Measurements from ENCODE around the gene ZDHHC13. TPM values are rescaled to one million over a fixed set of nuclear protein-coding genes. Genes with fewer than 3 reads are reported as not detected.

The ZDHHC13 gene
- polyA plus RNA-seq, 1 donor (not counting 4 experiments of a cell fraction or from before 2014, with no cell fraction given), result 24.1 TPM

- Histone ChIP-seq H2AFZ (ENCODE audit: control insufficient read depth, low read length) (no peak overlapping the region), H3K36me3 (ENCODE audit: control insufficient read depth in 2 of 2, extremely low read depth in 1 of 2, insufficient read depth in 2 of 2, low read length in 2 of 2) (no peaks in the 10 kb centered on the region), H3K79me2 (ENCODE audit: control insufficient read depth, insufficient read depth, low read length) (no peaks in the 10 kb centered on the region), H3K27ac (ENCODE audit: control insufficient read depth, insufficient read depth, low read length) (no peak overlapping the region), H3K4me3 (ENCODE audit: control insufficient read depth in 2 of 3, extremely low read depth in 1 of 3, insufficient read depth in 2 of 3, low read depth in 1 of 3, low read length in 3 of 3) (no peak overlapping the region), H3K9me1 (ENCODE audit: control insufficient read depth, extremely low read depth, insufficient read depth, low read length) (no peaks in the 10 kb centered on the region), H3K4me1 (ENCODE audit: control insufficient read depth, extremely low read depth, insufficient read depth, low read length) (no peaks in the 10 kb centered on the region), H4K20me1 (ENCODE audit: control insufficient read depth, extremely low read depth, insufficient read depth, low read length) (no peaks in the 10 kb centered on the region), H3K9ac (ENCODE audit: control insufficient read depth, extremely low read depth, insufficient read depth, low read length) (no peak overlapping the region), H3K9me3 (ENCODE audit: control insufficient read depth, low read depth, low read length) (no peaks in the 10 kb centered on the region), H3K4me2 (ENCODE audit: control insufficient read depth, extremely low read depth, insufficient read depth, low read depth, low read length) (no peak overlapping the region), H3K27me3 (ENCODE audit: control insufficient read depth, extremely low read depth, insufficient read depth, low read length) (no peaks in the 10 kb centered on the region)
- DNase-seq (ENCODE audit: low read depth, low spot score), result no peak
- dilution Hi-C loops (cut with MboI; ENCODE audit: extremely low pct_ligation_motif_present, low sequenced_read_pairs), result no loop called here
- no peak for TF ChIP-seq EZH2 (IDR thresholded peaks at IDR 0.05; ENCODE audit: low read length)
- TF ChIP-seq, protein P1, sequence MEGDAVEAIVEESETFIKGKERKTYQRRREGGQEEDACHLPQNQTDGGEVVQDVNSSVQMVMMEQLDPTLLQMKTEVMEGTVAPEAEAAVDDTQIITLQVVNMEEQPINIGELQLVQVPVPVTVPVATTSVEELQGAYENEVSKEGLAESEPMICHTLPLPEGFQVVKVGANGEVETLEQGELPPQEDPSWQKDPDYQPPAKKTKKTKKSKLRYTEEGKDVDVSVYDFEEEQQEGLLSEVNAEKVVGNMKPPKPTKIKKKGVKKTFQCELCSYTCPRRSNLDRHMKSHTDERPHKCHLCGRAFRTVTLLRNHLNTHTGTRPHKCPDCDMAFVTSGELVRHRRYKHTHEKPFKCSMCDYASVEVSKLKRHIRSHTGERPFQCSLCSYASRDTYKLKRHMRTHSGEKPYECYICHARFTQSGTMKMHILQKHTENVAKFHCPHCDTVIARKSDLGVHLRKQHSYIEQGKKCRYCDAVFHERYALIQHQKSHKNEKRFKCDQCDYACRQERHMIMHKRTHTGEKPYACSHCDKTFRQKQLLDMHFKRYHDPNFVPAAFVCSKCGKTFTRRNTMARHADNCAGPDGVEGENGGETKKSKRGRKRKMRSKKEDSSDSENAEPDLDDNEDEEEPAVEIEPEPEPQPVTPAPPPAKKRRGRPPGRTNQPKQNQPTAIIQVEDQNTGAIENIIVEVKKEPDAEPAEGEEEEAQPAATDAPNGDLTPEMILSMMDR (optimal IDR thresholded peaks at IDR 0.05 in 1 of 3, IDR thresholded peaks at IDR 0.05 in 1 of 3, conservative IDR thresholded peaks at IDR 0.05 in 1 of 3; ENCODE audit: extremely low read depth in 1 of 3, insufficient read depth in 2 of 3, low read length in 3 of 3), result no peak
- FAIRE-seq, result no peak
Measured at GRCh38 chr11:19102521-19102900, 14.5 kb upstream of the ZDHHC13 start.

DNA sequence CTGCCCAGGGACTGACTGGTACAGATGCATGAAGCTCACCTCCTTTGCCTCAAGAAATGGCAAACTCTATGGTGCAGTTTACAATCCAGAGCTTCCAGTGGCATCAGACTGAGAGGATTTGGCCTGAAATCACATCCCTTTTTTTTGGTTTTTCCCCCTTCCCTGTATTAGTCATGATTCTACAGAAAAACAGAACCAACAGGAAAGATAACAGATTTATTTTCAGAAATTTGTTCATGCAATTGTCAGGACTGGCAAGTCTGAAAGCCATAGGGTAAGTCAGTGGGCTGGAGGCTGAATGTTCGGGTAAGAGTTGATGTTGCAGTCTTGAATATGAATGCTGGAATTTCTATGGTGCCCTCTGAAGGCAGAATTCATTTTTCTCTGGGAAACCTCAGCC, 12.0 kb upstream of the ZDHHC13 start:
- H3K27ac ChIP-seq (ENCODE audit: control insufficient read depth, insufficient read depth, low read length), result no peak overlapping the region
- H3K9me1 ChIP-seq (ENCODE audit: control insufficient read depth, extremely low read depth, insufficient read depth, low read length), result no peaks in the 10 kb centered on the region
- H3K4me3 ChIP-seq (ENCODE audit: control insufficient read depth in 2 of 3, extremely low read depth in 1 of 3, insufficient read depth in 2 of 3, low read depth in 1 of 3, low read length in 3 of 3), result no peak overlapping the region
- H4K20me1 ChIP-seq (ENCODE audit: control insufficient read depth, extremely low read depth, insufficient read depth, low read length), result no peaks in the 10 kb centered on the region
- no peaks in the 10 kb centered on the region for H3K79me2 ChIP-seq (ENCODE audit: control insufficient read depth, insufficient read depth, low read length)
- no peaks in the 10 kb centered on the region for H3K4me1 ChIP-seq (ENCODE audit: control insufficient read depth, extremely low read depth, insufficient read depth, low read length)
- no peak for FAIRE-seq
- H3K27me3 ChIP-seq (ENCODE audit: control insufficient read depth, extremely low read depth, insufficient read depth, low read length), result no peaks in the 10 kb centered on the region
- no peak for TF ChIP-seq EZH2 (IDR thresholded peaks at IDR 0.05; ENCODE audit: low read length)
- TF ChIP-seq, protein P1 (optimal IDR thresholded peaks at IDR 0.05 in 1 of 3, IDR thresholded peaks at IDR 0.05 in 1 of 3, conservative IDR thresholded peaks at IDR 0.05 in 1 of 3; ENCODE audit: extremely low read depth in 1 of 3, insufficient read depth in 2 of 3, low read length in 3 of 3), result no peak
- no peak for DNase-seq (ENCODE audit: low read depth, low spot score)
- no peak overlapping the region for H2AFZ ChIP-seq (ENCODE audit: control insufficient read depth, low read length)
- no peaks in the 10 kb centered on the region for H3K36me3 ChIP-seq (ENCODE audit: control insufficient read depth in 2 of 2, extremely low read depth in 1 of 2, insufficient read depth in 2 of 2, low read length in 2 of 2)
- H3K4me2 ChIP-seq (ENCODE audit: control insufficient read depth, extremely low read depth, insufficient read depth, low read depth, low read length), result no peak overlapping the region
- no peaks in the 10 kb centered on the region for H3K9me3 ChIP-seq (ENCODE audit: control insufficient read depth, low read depth, low read length)
- H3K9ac ChIP-seq (ENCODE audit: control insufficient read depth, extremely low read depth, insufficient read depth, low read length), result no peak overlapping the region
- dilution Hi-C loops (cut with MboI; ENCODE audit: extremely low pct_ligation_motif_present, low sequenced_read_pairs), result no loop called here
